ENCODE data around the gene UMAD1. TPM values are rescaled to one million over a fixed set of nuclear protein-coding genes. Genes with fewer than 3 reads are reported as not detected.

Gene UMAD1
- total RNA-seq, 4 donors from 2014 or later = 1.3 to 32.9 (median 15.3) TPM

DNA sequence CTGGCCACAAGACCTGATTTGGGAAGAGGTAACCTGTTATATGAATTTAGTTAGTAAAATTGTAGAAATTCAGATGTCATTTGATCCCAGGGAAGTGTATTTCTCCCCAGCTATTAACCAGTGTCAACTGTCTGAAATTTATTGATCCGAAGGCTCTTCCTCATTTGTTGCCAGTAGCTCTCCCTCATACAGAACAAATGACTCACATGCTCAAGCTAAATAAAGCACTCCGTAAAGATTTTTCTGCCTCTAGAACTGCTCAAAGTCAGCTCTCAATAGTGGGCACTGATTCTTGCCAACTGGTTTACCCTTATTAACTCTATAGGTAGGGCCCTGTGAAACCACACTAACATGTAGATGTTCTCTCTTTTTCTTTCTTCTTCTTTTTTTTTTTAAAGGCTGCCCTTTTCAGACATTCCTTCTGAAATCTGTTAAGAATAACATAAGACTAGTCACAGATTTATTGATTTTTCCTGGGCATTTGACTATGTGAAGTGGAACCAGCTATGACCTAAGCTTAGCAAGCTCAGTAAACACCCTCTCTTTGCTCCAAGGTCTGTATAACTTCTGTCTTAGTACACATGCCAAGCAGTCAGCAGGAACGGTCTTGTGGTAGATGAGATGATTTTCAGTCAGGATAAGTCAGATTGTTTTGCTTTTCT is 56.0 kb downstream of the UMAD1 start:
- Histone ChIP-seq H3K4me1 (peaks cover 0 to 13% of the 10 kb centered on the region in 2 donors), H3K4me3 (no peak overlapping the region), H3K36me3 (no peaks in the 10 kb centered on the region), H3K27me3 (no peaks in the 10 kb centered on the region), H3K27ac (peak overlapping the region; percentile 50 to 62), H3K9me3 (no peaks in the 10 kb centered on the region)
- intact Hi-C loops (cut with DNase I; ENCODE audit: low total_unique reads) = no loop called here
- no peak for TF ChIP-seq POLR2A (IDR thresholded peaks at IDR 0.05)
- TF ChIP-seq, protein P1, sequence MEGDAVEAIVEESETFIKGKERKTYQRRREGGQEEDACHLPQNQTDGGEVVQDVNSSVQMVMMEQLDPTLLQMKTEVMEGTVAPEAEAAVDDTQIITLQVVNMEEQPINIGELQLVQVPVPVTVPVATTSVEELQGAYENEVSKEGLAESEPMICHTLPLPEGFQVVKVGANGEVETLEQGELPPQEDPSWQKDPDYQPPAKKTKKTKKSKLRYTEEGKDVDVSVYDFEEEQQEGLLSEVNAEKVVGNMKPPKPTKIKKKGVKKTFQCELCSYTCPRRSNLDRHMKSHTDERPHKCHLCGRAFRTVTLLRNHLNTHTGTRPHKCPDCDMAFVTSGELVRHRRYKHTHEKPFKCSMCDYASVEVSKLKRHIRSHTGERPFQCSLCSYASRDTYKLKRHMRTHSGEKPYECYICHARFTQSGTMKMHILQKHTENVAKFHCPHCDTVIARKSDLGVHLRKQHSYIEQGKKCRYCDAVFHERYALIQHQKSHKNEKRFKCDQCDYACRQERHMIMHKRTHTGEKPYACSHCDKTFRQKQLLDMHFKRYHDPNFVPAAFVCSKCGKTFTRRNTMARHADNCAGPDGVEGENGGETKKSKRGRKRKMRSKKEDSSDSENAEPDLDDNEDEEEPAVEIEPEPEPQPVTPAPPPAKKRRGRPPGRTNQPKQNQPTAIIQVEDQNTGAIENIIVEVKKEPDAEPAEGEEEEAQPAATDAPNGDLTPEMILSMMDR (IDR thresholded peaks at IDR 0.05) = no peak
- DNase-seq = no peak

DNA sequence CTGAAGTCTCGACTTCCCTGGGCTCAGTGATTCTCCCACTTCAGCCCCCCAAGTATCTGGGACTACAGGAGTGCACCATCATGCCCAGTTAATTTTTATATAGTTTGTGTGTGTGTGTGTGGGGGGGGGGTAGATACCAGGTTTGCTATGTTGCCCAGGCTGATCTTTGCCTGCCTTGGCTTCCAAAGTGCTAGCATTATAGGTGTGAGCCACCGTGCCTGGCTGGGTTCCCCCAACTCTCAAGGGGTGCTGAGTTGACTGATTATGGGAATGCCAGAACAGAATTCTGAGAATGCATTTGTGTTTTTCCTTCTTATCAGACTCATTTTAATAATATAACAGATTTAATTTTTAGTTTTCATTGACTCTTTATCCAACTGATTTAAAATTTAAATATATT is 58.4 kb downstream of the UMAD1 start:
- no peak overlapping the region for H3K4me3 ChIP-seq
- no peaks in the 10 kb centered on the region for H3K36me3 ChIP-seq
- intact Hi-C loops (cut with DNase I; ENCODE audit: low total_unique reads) = no loop called here
- DNase-seq = no peak
- H3K27ac ChIP-seq = no peak overlapping the region
- TF ChIP-seq POLR2A (IDR thresholded peaks at IDR 0.05) = no peak
- TF ChIP-seq, protein P1 (IDR thresholded peaks at IDR 0.05) = no peak
- H3K9me3 ChIP-seq = no peaks in the 10 kb centered on the region
- H3K27me3 ChIP-seq = no peaks in the 10 kb centered on the region
- peaks cover 0 to 13% of the 10 kb centered on the region in 2 donors for H3K4me1 ChIP-seq

DNA sequence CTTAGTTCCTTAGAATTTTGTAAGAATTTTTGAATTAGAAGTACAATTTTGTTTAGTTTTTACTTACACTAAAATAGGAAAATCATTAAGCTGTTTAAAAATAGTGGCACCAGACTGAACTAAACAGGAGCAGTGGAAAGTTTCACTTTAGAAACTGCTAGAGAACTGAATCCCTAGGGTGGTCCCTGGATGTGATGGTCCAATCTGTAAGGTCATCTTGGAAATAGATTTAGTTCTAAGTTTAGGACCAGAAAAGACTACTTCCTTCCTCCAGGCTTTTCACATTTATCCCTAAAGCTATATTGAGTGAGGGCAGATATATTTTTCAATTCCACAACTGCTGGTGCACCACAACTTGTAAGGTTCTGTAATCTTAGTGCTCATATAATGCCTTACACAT is 58.8 kb downstream of the UMAD1 start:
- H3K27ac ChIP-seq = no peak overlapping the region
- H3K36me3 ChIP-seq = no peaks in the 10 kb centered on the region
- intact Hi-C loops (cut with DNase I; ENCODE audit: low total_unique reads) = no loop called here
- TF ChIP-seq POLR2A (IDR thresholded peaks at IDR 0.05) = no peak
- TF ChIP-seq, protein P1 (IDR thresholded peaks at IDR 0.05) = no peak
- H3K9me3 ChIP-seq = no peaks in the 10 kb centered on the region
- H3K4me1 ChIP-seq = peaks cover 0 to 13% of the 10 kb centered on the region in 2 donors
- DNase-seq = no peak
- no peaks in the 10 kb centered on the region for H3K27me3 ChIP-seq
- H3K4me3 ChIP-seq = no peak overlapping the region

DNA sequence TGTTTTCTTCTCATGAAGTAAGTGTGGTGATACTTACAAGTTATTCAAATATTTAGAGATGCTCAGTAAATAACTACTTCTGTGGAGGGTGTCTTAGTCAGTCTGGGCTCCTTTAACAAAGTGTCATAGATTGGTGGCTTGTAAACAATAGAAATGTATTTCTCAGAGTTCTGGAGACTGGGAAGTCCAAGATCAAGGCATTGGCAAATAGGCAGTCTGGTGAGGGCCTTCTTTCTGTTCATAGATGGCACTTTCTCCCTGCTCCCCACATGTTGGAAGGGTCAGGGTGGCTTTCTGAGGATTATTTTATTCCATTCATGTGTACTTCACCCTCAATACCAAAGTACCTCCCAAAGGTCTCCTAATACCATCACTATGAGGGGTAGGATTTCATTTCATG is 59.4 kb downstream of the UMAD1 start:
- H3K9me3 ChIP-seq = no peaks in the 10 kb centered on the region
- no peak for TF ChIP-seq POLR2A (IDR thresholded peaks at IDR 0.05)
- TF ChIP-seq, protein P1 (IDR thresholded peaks at IDR 0.05) = no peak
- DNase-seq = no peak
- no peak overlapping the region for H3K4me3 ChIP-seq
- peaks cover 0 to 13% of the 10 kb centered on the region in 2 donors for H3K4me1 ChIP-seq
- no peak overlapping the region for H3K27ac ChIP-seq
- no peaks in the 10 kb centered on the region for H3K27me3 ChIP-seq
- H3K36me3 ChIP-seq = no peaks in the 10 kb centered on the region
- intact Hi-C loops (cut with DNase I; ENCODE audit: low total_unique reads) = no loop called here

DNA sequence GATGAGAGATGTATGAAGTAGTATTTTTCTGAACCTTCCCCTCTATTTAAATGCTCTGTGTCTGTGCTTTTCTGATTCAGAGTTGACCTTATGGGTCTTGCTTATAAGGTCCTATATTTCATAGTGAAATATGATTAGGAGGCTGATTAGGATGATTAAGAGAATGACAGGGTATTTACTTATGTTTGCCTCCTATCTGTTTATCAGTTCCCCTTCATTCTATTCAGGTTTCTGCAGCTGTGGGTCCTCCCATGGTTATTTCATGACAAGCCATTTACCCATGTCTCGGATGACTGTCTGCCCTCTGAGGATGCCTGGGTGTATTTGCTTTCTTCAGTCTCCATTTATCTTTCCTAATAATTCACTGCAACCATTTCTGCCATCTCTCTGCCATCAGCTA is 61.0 kb downstream of the UMAD1 start:
- no peak for DNase-seq
- Histone ChIP-seq H3K27me3 (no peaks in the 10 kb centered on the region), H3K4me3 (no peak overlapping the region), H3K27ac (no peak overlapping the region), H3K4me1 (peaks cover 0 to 6% of the 10 kb centered on the region in 2 donors), H3K9me3 (no peaks in the 10 kb centered on the region), H3K36me3 (no peaks in the 10 kb centered on the region)
- no peak for TF ChIP-seq POLR2A (IDR thresholded peaks at IDR 0.05)
- TF ChIP-seq, protein P1 (IDR thresholded peaks at IDR 0.05) = no peak
- intact Hi-C loops (cut with DNase I; ENCODE audit: low total_unique reads) = no loop called here
